GM19467 (cell line): Measurements from ENCODE around the gene SH3TC2.
"Not testable (repeated sequence)": the region's sequence is repeated elsewhere in the genome, so short reads cannot be mapped to it uniquely, and the experiment has no call there.

Experiments used
- ATAC-seq: cut with Tn5 transposase; IDR thresholded peaks from one replicate; pipeline ENCODE4 v1.9.1; 2021; ENCODE audit warnings: mild to moderate bottlenecking, moderate library complexity; ENCODE audit not compliant: unreplicated experiment

SH3TC2 gene

GRCh38 chr5:149063017-149063687, at the start of gene SH3TC2:
SH3TC2 (minus strand) TSS chr5:149063062; CDS start chr5:149063022, 40 bp downstream.
- ATAC-seq: no peak

DNA sequence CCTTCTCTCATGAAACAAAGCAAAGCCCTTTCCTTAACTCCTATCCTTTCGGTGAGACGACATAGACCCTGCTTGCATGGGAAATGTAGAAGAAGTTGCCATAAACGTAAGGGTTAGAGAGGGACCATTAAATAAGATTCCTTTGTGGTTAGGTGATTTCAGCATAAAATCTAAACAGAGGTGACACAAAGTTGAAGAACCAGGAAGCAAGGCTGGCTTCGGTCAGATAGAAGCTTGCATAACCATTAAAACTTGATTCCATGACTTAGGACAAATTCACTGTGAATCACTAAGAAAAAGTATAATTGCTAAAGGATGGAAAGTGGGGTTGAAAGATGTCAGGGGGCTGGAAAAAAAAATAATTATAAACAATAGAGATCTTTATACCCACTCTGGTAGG, 47.5 kb upstream of the SH3TC2 start:
- ATAC-seq: no peak

DNA sequence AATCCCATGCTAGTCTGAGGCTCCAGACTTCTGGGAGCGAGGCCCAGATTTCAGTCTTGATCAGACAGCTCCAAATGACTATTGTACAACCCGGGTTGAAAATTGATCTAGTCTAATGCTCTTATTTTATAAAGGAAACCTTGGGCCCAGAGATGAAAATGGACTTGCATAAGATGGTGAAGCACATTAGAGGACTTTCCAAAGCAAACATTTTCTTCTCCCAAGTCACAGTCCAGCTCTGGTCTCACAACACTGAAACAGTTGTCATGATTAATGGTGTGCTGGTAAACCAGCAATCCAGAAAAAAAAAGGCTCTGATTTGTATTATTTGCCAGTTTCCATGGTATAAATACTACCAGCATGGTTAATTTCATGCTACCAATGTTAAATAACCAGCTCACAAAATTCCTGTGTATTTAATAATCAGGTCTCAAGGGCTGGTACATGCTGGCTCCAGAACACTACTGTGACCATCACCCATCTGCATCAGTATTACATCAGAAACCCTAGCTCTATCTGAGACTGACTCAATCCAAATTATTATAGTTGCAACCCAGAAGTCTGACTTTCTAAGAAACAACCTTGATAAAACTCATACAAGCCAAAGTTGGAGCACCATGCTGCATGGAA, 45.9 kb upstream of the SH3TC2 start:
- ATAC-seq: no peak

DNA sequence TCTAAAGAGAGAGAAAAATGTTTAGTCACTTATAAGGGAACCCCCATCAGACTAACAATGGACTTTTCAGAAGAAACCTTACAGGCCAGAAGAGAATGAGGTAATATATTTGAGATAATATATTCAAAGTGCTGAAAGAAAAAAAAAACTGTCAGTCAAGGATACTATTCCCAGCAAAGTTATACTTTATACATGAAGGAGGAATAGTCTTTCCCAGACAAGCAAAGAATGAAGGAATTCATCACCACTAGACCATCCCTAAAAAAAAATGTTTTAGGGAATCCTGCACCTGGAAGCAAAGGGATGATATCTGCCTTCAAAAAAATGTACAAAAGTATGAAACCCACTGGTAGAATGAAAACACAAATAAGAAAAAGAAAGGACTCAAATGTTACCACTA, 37.5 kb upstream of the SH3TC2 start:
- ATAC-seq: no peak

DNA sequence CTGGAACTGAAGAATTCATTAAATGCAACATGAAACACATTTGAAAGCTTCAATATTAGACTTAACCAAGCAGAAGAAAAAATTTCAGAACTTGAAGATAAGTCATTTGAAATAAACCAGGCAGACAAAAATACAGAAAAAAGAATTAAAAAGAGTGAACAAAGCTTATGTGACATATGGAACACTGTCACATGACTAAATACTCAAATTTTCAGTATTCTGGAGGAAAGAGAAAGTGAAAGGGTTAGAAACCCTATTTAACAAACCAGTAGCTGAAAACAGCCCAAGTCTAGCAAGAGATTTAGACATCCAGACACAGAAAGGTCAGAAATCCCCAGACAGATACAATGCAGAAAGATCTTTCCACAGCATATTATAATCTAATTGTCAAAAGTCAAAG, 37.1 kb upstream of the SH3TC2 start:
- no peak for ATAC-seq

DNA sequence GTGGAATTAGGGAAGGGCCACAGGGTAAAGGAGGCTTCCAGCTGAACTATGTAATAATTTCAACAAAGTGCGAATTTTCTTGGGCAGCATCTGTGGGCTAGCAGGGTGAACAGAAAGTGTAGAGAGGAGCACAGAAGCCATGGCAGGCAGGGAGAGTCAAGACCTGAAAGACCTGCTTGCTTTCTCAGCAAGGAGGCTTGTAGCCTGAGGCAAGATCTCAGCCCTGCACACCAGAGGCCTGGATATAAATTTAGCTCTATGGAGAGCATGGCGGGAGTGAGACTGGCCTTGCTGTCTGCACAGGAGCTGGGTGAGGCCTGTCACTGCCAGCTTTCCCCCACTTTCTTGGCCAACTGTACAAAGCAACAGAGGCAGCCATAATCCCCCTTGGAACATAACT, 32.1 kb upstream of the SH3TC2 start:
- ATAC-seq: no peak

DNA sequence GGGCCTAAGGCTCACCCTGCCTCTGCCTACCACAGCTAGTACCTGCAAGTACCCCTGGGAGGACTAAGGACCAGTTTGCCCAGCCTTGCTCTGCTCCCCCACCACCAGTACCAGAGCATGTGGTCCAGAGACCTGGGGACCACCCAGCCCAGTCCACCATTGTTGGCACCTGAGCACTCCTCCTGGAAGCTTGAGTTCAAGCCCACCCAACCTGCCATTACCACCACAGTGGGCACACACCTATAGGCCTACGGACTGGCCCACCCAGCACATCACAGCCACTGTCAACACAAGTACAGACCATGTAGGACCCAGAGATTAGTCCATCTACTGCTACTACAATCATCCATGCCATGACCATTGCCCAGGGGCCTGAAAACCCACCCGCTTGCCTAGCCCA, 30.8 kb upstream of the SH3TC2 start:
- ATAC-seq: no peak

GRCh38 chr5:149089796-149090195, 26.9 kb upstream of the SH3TC2 start:
- ATAC-seq: no peak

DNA sequence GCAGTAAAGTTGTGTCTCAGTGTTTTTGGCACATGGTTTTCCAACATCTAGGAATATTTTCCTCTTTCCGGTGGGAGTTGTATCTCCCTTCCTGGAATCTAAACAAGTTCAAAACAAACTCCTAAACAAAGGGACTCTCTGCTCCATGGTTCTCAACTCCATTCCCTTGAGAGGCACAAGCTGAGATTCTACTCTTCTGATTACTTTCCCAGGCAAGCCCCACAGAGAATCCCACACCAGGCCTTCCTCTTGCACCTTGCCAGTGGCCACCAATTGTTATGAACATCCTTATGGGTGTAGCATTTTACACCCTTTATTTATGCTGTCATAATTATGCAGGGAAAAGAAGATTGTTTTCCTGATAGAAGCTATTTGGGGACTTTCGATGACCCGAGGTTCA, 25.8 kb upstream of the SH3TC2 start:
- ATAC-seq: no peak

DNA sequence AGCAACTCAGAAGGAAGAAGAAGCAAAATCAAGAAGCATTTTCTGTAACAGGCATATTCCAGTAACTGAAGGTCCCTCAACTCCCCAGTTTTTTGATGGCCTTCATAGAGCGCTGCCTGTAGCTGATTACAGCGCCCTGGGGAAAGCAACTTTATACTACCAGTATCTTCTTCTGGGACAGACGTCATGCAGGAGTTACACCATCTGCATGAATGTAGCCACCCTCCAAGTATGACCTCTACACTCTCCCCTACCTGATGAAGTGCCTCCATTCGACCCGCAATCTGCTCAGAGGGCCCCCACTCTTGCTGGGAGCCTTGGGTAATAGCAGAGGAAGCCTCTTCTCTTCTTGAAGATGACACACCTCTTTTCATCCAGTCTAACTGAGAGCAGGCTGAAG, 21.0 kb upstream of the SH3TC2 start:
- no peak for ATAC-seq

GRCh38 chr5:149082271-149082670, 19.4 kb upstream of the SH3TC2 start:
- ATAC-seq: no peak

DNA sequence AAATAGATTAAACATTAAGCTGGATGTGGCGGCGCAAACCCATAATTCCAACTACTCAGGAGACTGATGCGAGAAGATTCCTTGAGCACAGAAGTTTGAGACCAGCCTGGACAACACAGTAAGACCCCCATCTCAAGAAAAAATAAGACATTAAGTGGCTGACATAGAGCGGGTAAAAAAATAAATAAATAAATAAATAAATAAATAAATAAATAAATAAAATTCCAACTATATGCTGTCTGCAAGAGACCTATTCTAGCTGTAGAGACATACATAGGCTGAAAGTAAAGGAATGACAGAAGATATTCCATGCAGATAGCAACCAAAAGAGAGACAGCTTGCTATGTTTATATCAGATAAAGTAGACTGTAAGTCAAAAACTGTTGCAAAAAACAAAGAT, 17.4 kb upstream of the SH3TC2 start:
- ATAC-seq: no peak

GRCh38 chr5:149079883-149080282, 17.0 kb upstream of the SH3TC2 start:
- no peak for ATAC-seq

GRCh38 chr5:149074071-149074470, 11.2 kb upstream of the SH3TC2 start:
- not testable (repeated sequence) for ATAC-seq

DNA sequence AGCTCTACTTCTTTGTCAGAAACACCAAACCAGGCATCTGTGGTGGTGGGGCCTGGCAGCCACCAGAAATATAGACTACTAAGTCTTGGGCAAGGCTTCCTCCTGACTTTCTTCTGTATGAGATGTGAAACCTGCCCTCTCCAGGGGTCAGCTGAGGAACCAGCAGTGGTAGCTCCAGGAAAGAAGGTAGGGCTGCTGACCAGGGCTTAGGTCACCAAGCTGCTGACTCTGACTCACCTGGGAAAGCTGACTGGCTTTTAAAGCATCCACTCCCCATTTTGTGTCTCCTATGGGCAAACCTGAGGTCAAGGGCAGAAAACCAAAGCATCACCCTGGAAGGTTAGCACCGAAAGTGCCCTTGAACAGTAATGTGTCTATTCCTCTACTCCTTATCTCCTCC, 10.4 kb upstream of the SH3TC2 start:
- ATAC-seq: no peak

- no peak for ATAC-seq
These were observed 9.9 kb upstream of the SH3TC2 start for GRCh38 chr5:149072791-149073190.

DNA sequence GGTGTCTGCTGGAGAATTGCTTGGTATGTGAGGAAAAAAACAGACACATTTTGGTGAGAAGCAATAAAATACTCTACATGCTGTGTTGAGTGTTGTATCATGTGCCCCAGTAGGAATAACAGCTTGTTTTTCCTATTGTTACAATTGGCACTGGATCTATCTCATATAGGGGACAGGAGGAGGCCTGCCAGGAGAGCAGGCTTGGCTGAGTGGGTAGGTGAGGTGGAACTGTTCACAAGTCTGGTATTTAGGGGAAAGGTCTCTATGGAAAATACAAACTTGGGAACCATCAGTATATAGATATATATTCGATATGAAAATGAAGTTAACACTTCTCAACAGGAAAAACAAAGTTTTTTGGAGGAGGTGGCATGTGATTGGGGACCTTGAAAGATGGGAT, 9.5 kb upstream of the SH3TC2 start:
- no peak for ATAC-seq

DNA sequence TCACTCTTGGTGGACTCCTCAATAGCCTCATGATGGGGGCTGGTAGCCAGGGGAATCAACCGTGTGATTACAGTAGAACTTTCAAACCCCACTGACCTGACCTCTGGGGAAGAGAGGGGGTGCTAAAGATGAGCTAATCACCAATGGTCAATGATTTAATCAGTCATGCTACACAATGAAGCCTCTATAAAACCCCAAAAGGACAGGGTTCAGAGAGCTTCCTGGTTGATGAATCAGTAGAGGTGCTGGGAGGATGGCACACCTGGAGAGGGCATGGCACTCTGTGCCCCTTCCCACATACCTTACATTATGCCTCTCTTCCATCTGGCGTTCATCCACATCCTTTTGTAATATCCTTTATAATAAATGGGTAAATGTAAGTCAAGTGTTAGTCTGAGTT, 8.9 kb upstream of the SH3TC2 start:
- ATAC-seq: no peak

- no peak for ATAC-seq
These were observed 8.4 kb upstream of the SH3TC2 start for GRCh38 chr5:149071216-149071615.

GRCh38 chr5:149069711-149070110, 6.8 kb upstream of the SH3TC2 start:
- no peak for ATAC-seq

GRCh38 chr5:149063896-149064478, 1.1 kb upstream of the SH3TC2 start:
- no peak for ATAC-seq

GRCh38 chr5:149062371-149063016, 368 bp downstream of the SH3TC2 start:
- ATAC-seq: no peak
